T-helper 1 cell treated with Interleukin-12 subunit alpha and Interleukin-12 subunit beta and Interleukin-4 antibody, amounts not matched to agents 30 ng/mL and 1 ng/mL, for 36 hours (primary cell): ENCODE data around the gene GALNT16. TPM values are rescaled to one million over a fixed set of nuclear protein-coding genes. Genes with fewer than 3 reads are reported as not detected.
"Not testable (repeated sequence)": the region's sequence is repeated elsewhere in the genome, so short reads cannot be mapped to it uniquely, and the experiment has no call there.

Experiments
- intact Hi-C: fragments of 100-400 bp; cut with micrococcal nuclease; formaldehyde crosslinking; loops from one replicate; pipeline ENCODE4 v1.15.1; 2024
- total RNA-seq: library from RNA; stranded (reverse); gene quantifications from 2 replicates; pipeline ENCODE4 v1.2.3, GENCODE V29; 2022

GALNT16 gene
- total RNA-seq, 1 donor from 2014 or later = 0.02 TPM

- intact Hi-C loops = no loop called here
Observed at GRCh38 chr14:69259168-69259526, 811 bp upstream of the GALNT16 start.

- intact Hi-C loops = loop anchor here (2.0 kb wide), 1 partner anchor 138 kb away; the partner anchor contains the start of genes ERH and SLC39A9
Observed at GRCh38 chr14:69260190-69260860, 367 bp downstream of the GALNT16 start.

GRCh38 chr14:69260861-69261564 is 1.1 kb downstream of the GALNT16 start:
- intact Hi-C loops = loop anchor here (1.0 to 2.0 kb wide), 2 partner anchors 138 to 199 kb away; partner anchors contain the start of genes ERH and SLC39A9

DNA sequence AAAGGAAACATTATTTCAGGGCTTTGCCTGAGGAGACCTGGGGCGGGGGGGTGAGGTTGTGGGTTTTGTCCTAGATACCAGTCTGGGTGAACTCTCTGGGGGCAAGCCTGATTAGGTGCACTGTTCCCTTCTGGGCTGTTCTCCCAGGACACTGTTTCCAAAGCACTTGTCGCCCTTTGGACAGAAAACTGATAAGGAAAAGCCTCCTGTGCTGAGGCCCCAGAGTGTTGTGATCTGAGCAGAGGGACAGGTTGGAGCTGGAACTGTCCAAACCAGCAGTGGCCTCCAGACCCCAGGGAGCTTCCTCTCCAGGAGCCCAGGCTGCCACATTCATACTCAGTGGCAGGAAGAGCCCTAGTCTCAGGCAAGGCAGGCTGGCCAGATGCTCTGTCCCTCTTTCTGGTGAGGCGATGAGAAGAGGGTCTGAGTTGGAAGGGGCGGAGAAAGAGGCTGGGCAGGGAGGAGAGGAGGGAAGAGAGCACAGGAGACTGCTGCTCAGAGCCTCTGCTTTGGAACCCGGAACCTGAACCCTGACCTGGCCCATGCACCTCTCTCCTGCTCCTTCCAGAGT is 1.9 kb downstream of the GALNT16 start:
- intact Hi-C loops = loop anchor here (1.0 to 2.0 kb wide), 2 partner anchors 137 to 198 kb away; partner anchors contain the start of genes ERH and SLC39A9

GRCh38 chr14:69262516-69262915 is 2.6 kb downstream of the GALNT16 start:
- intact Hi-C loops = no loop called here

- intact Hi-C loops = no loop called here
Observed at GRCh38 chr14:69263364-69263763, 3.4 kb downstream of the GALNT16 start.

- intact Hi-C loops = no loop called here
Observed at GRCh38 chr14:69263771-69264170, 3.8 kb downstream of the GALNT16 start.

GRCh38 chr14:69266572-69267345 is 6.8 kb downstream of the GALNT16 start:
- intact Hi-C loops = no loop called here

DNA sequence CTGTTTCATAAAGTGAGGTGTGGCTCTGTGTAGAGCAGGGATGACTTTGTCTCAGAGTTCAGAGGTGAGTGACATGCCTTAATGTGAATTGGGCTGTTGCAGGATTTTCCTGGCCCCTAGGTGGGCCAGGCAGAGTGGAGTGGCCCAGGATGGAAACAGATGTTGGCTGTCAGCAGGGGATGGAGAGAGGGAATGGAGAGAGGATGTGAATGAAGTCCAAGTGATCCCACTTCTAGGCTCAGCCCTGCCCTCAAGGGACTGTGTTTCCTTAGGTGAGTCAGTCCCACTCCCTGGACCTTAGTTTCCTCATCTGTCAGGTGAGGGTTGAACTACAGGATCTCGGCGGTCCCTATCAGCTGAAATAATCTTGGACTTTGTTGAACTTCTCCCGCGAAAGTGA is 7.5 kb downstream of the GALNT16 start:
- intact Hi-C loops = no loop called here

DNA sequence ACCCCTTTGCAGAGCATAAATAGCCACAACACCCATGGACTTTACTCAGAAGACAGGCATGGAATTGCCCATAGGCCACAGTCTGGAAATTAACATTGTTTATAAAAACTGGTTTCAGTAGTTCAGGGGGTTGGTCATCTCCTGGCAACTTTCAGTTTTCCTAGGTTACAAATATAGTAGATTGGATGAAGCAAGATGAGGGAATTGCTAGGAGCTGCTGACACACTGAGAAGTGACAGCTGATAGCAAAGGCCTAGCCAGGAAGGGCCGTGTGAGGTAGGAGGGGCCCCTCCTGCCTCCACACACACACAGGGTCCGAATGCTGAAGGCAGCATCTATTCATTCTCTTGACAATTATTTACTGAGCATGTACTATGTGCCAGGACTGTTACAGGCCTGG is 8.3 kb downstream of the GALNT16 start:
- intact Hi-C loops = no loop called here

DNA sequence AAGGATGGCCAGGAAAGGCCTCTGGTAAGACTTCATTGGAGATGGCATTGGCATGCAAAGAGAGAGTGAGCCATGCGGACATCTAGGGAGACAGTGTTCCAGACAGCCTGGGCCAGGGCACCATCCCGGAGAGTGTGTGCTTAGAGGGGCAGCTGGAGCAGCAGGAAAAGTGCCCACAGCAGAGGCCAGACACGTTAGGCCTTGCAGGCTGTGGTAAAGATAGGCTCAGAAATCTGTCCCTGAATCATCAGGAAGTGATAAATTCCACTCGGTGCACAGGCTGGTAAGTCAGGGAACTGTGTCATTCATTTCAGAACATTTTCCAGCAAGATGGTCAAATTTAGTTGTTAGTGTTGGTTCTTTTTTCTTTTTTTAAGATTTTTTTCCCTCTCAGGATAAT is 8.8 kb downstream of the GALNT16 start:
- intact Hi-C loops = no loop called here

- intact Hi-C loops = no loop called here
Observed at GRCh38 chr14:69269381-69269780, 9.4 kb downstream of the GALNT16 start.

GRCh38 chr14:69270097-69270496 is 10.1 kb downstream of the GALNT16 start:
- intact Hi-C loops = no loop called here

DNA sequence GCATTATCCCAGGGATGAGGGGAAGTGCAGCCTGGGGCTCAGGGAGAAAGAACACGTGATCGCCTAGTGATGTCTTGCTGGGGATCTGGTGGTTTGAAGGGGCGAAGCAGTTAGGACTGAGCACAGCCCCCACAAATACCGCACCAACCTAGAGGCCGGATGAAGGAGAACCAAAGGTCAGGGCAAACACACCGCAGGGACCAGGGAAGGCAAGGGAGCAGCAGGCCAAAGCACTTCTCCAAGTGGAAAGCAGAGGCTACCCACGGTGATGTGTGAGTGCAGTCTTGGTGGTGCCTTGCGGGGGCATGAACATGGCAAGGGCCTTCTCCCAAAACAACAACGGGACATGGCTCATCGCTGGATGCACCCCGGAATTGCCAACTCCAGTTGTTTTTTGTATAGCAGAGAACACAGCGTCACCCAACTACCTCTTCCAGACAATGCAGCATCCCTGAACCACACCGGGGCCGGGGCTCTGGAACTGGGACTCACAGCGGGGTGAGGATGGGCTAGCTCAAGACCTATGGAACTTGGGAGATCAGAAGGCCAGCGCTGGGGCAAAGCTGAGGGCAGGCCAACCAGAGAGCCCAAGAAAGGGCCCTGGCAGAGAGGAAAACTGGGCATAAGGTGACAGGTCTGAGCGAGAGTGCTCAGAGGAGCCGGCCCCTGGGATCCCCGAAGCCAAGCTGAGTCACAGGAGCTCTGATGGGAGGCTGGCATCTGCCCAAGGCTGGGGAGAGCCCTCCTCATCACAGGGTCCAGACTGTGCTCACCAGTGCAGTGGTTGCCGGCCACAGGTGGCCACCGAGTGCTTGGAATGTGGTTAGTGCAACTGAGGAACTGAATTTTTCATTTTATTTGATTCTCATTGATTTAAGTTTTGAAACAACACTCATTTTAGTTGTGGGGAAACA is 11.1 kb downstream of the GALNT16 start:
- intact Hi-C loops = no loop called here

DNA sequence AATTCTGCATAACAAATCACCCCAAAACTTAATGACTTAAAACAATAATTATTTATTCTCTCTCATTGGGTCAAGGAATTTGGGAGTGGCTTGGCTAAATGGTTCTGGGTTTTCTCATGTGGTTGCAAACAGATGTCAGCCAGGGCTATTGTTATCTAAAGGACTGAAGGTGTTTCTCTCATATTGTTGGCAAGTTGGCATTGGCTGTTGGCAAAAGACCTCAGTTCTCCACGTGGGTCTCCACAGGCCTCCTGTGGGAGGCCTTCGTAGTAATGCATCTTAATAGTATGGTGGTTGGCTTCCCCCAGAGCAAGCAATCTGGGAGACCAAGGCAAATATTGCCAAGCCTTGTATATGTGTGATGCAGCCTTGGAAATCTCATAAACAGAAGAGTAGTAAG is 14.4 kb downstream of the GALNT16 start:
- intact Hi-C loops = no loop called here

GRCh38 chr14:69275331-69275730 is 15.4 kb downstream of the GALNT16 start:
- intact Hi-C loops = no loop called here

DNA sequence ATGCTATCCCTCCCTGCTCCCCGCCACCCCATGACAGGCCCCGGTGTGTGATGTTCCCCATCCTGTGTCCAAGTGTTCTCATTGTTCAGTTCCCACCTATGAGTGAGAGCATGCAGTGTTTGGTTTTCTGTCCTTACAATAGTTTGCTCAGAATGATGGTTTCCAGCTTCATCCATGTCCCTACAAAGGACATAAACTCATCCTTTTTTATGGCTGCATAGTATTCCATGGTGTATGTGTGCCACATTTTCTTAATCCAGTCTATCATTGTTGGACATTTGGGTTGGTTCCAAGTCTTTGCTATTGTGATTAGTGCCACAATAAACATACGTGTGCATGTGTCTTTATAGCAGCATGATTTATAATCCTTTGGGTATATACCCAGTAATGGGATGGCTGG is 17.4 kb downstream of the GALNT16 start:
- intact Hi-C loops = not testable (repeated sequence)

DNA sequence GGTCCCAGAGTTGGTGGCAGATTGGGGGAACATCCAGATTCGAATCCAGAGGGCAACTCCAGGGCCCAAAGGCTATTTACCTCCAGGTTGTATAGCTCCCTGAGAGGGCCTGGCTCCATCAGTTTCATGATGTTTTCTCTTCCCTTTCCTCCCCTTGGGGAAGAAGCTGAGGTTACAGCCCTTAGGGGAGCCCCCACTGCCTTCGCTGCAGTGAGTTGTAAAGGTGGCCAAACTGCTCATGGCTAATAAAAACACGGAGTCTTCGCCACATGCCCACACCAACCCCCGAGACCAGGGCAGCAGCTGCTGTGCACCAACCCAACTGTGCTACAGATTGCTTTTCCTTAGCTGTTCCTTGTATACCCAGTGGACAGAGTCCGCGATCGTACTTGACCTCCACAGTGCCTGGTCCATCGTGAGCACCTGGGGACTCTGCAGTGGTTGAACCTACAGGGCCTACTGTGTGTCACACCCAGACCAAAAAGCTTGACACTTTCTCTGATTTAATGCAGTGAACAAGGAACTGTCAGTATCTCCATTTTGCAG is 20.9 kb downstream of the GALNT16 start:
- intact Hi-C loops = no loop called here

DNA sequence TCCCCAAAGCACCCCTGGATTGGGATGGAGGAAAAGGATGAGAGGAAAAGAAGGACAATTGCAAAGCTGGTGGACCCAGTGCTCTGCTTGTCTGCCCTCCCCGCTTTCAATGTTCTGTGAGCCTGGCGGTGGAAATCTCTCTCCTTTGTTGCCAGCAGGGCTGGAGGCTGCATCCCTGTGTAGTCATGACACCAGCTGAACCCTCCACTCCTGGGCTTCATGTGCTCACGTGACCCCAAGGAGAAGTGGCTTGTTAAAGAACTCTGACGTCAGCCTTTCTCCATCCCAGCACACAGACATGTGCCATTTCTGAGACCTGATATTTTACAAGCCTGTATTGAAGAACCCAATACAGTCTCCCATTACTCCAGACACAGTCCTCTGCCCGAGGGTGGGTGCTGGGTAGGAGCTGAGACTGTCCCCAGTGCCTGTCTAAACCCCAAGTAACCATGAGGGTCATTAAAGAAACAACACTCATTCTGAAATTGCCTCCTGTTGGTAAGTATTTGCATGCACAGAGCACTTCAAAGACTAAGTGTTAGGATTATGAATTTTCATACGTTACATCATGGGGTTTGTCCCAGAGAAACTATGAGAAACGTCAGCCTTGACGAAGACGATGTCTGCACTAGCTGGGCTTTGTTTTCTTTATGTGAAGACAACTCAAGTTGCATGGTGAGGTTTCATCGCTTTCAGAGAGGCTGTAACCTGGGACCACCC is 21.7 kb downstream of the GALNT16 start:
- intact Hi-C loops = no loop called here

DNA sequence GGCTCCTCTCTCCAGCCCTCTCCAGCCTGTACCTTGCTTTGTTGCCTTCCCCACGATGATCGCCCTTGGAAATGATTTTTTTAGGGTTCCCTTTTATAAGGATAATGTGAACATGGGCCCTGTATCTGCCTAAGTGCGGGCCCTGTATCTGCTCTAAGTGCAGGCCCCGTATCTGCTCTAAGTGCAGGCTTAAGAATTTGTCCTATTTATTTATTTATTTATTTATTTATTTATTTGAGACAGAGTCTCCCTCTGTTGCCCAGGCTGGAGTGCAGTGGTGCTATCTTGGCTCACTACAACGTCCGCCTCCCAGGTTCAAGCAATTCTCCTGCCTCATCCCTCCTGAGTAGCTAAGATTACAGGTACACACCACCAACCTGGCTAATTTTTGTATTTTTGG is 22.5 kb downstream of the GALNT16 start:
- intact Hi-C loops = no loop called here
